Stimulated activated CD4-positive, alpha-beta T cell treated with anti-CD3 and anti-CD28 coated beads, Interleukin-2, amount 100 ng/mL, for 48 hours (primary cell): ENCODE results near the gene TLX3.
"Not testable (repeated sequence)": the region's sequence is repeated elsewhere in the genome, so short reads cannot be mapped to it uniquely, and the experiment has no call there.

Source experiments
- DNase-seq, 2 donors: peaks; one replicate each; pipeline ENCODE4 v3.0.0-alpha.2; 2020

The TLX3 gene

DNA sequence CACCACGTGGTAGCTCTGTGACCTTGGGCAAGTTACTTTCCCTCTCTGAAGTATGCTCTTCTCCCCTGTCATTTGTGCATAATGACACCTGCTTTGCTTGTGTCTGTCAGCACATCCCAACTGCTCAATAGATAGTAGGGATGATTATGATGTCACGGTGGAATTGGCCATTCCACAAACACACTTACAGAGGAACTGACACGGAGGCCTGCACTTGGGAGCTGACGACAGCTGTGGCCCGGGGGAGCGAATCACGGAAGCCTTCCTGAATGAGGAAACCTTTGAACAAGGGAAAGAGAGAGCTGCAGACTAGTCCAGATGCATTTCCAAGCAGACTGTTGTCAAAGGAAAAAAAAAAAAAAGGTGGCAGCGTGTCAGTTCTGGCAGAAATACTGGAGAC is 21.0 kb downstream of the TLX3 start:
- no peak for DNase-seq

DNA sequence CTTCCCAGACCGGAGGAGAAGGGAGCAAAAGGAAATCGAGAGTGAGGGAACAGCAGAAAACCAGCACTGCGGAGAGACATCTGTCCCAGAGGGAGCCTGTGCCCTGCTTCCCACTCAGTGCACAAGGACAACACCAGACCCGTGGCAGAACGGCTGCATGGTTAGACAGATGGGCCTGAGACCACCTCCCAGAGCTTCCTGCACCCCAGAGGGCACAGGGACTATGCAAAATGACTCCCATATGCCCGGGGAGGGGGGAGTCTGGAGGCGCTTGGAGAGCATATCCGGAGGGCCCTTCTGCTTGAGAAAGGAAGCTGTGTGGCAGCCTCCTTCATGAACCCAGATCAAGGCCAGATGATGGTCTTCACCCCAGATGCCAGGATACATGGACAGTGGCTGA is 26.6 kb downstream of the TLX3 start:
- DNase-seq, result no peak

DNA sequence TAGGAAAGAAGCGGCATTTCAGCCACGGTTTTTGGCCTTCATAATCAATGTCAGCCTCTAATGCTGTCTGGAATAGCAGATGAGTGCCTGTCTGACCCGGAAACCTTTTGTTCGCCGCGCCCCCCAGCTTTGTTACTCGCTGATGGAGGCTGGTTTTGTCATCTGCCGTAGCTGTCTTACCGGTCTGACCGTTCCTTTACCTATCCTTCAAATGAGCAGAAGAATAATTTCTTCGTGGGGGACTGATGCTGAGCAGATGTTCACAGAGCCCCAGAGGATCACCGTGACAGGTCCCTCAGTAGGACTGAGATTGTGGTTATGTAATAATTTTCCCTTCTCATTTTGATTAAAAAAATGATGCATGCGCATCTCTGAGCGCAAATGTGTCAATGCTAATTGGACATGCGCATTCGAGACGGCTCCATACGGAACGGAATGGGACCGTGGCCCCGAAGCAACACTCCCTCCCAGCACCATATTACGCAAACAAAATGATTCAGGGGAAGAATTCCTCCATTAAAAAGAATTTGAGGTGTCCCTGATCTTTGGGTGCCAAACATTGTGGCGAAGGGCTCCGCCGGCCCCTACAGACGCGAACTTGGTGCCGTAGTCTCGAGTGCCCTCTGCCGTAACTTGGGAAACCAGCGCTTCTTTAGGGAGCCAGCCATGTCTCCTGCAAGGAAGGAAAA is 27.6 kb downstream of the TLX3 start:
- no peak for DNase-seq

DNA sequence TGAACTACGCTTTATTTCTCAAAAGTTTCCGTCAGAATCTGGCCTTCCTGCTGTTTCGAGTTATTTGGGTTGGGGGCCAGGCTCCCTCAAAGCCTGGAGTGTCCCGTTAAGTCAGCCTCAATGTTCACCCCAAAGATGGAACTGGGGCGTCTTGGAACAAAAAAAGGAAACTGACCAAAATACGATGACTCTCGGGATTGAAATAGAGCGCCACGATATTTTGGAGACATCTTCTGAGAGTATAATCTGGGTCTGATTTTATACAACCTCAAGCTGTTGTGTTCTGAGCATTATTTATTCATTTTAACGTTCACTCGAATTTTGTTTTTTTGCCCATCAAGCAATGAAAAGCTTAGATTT is 28.1 kb downstream of the TLX3 start:
- DNase-seq, result no peak

DNA sequence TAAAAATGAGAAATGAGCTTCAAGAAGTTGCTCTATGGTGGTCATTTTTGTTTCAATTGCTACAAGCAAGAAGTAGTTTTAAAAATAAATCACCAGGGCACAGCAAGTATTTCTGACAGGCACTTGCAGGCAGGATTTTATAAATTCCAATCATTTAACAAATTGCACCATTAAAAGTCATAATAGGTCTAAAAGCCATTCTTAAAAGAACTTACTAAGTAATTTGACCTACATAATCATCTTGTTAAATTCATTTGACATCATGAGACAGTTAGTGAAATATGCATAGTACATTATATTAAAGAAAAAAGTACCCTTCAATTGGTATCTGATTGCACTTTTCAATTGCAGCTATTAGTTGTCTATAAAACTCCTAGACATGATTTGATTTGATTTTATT is 31.0 kb downstream of the TLX3 start:
- no peak for DNase-seq

DNA sequence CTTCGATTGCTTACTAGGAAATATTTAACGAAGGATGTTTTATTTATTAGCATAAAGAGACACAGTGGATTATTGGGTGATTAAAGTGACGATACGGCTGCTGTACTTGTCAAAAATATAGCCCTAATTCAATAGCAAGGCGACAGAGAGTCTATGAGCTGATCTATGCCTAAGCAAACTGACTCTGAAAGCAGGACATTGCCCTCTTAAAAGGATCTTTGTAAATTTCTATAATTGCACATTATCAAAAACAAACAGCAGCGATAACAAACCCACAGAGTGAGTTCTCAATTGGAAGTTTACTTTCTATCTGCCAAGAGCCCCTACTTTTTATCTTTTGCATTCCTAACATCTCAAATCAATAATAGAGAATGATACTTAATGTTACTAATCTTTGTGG is 31.4 kb downstream of the TLX3 start:
- no peak for DNase-seq

DNA sequence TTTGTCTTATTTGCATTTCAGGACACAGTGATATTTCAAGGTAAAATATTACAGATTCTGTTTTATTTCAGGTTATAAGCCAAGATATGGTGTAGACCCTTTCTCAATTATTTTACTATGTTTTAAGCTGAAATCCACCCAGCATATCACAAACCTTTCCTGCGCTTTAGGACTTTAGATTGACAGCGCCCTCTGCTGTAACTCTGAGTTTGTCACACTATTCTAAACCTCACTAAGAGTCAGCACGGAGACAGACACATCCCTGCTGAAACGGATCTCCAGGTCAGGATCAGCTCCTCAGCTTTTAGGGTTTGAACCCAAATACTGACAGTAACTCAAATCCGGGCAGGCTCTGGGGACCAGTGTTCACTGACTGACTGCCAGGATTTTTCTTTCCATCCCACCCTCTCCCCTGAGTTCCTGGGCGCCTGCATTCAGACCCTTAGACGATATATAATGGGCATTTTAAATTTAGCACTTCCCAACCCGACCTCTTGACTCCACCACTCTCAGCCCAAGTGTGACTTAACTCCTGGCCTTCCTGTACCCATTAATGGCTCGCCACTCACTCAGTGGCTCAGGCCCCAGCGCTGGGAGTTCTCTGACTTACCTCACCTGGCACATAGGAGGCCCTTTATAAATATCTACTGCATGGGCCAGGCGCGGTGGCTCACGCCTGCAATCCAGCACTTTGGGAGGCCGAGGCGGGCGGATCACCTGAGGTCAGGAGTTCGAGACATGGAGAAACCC is 33.5 kb downstream of the TLX3 start:
- DNase-seq, result peak; percentile 24 to 29

DNA sequence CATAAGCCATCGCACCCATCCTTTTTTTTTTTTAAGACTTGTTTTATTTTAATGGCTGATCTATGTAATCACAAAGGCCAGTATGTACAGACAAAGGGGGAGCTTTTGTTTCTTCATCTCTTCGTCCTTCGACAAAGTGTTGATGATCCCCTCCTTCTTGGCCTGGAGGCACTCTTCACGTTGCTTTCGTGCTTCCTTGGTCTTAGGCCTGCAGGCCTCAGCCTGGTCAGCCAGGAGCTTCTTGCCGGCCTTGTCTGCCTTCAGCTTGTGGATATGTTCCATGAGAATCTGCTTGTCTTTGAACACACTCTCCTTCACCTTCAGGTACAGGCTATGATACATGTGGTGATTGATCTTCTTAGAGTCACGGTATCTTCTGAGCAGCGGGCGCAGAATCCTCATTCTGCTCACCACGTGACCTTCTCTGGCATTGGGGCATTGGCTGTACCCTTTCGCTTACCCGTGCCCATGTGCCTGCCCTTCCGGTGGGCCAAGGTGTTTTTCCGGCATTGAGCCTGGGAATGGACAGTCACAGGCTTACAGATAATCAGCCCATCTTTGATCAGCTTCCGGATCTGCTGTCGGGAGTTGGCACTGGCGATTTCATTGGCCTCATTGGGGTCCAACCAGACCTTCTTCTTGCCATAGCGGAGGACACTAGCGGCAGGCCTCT is 36.0 kb downstream of the TLX3 start:
- no peak for DNase-seq

DNA sequence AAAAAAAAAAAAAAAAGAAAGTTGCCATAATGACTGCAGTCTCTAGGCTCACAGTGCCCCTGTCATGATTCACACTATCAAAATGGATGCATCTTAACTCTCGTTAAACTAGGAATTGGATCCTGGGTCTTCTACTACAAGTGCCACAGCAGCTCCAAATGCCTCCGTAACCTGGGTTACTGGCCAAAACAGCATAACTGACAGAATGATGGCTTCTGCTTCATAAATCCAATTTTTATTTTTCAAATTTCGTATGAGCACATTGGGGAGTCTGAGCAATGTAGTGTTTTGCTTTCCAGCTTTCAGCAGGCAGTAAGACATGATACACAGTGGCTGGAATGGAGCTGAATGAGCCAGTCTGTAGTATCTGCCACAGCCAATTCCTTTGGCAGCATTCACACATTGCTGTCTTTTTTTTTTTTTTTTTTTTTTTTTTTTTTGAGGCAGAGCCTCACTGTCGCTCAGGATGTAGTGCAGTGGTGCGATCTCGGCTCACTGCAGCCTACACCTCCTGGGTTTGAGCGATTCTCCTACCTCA is 42.6 kb downstream of the TLX3 start:
- DNase-seq, result no peak

DNA sequence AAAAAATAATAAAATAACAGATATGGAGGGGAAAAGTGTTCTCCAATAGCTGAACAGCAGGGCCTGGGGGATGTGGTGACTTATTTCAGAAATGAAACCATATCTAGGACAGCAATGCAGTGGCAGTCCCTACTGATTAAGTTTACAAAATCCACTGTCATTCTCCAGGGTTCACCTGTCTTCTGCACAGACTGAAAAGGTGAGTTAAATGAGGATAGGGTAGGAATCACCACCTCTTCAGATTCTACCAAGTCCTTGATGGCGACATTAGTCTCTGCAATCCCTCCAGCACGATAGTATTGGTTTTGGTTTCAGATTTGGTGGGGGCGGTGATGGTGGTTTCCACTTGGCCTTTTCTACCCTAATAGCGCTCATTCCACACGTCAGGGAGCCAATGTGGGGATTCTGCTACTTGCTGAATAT is 46.3 kb downstream of the TLX3 start:
- peak; percentile 7 to 8 for DNase-seq

DNA sequence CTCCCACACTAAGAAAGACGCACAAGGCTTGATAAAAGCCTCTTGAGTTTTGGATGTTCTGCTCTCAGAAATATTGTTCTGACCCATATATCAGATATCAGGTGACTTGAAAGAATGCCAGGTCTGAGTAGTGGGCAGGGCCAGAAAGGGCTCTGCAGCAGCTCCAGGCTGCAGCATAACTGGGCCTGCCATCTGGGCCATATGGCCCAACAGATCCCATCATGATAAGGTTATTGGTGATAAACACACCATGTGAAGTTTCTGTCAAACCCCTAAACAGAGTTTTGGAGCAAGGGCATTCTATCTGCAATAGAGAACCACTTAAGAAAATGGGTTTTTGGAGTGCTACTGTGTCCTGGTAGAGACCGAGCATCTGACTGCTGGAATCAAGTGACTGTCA is 48.8 kb downstream of the TLX3 start:
- DNase-seq, result no peak

DNA sequence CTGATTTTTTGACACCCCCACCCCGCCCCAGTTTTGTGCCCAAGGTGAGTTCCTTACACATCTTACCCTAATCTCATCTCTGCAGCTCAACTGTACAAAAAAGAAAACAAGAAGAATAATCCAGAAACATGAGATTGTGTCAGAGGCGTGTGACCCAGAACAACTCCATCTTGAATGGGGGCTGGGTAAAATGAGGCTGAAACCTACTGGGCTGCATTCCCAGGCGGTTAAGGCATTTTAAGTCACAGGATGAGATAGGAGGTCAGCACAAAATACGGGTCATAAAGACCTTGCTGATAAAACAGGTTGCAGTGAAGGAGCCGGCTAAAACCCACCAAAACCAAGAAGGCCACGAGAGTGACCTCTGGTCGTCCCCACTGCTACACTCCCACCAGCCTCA is 52.1 kb downstream of the TLX3 start:
- not testable (repeated sequence) for DNase-seq
